A172 (cell line): ENCODE data around the gene NCS1. TPM values are rescaled to one million over a fixed set of nuclear protein-coding genes. Genes with fewer than 3 reads are reported as not detected.

Source experiments
- DNase-seq: peaks from one replicate; pipeline ENCODE4 v3.0.0-alpha.2; 2015; ENCODE audit warnings: low spot score
- total RNA-seq: library from RNA; depleted of rRNA; stranded (reverse); fragments of >200 nt; shearing (Covaris generic); gene quantifications from 2 replicates; pipeline ENCODE4 v1.2.3, GENCODE V29; 2014

Gene NCS1
- total RNA-seq, 1 experiment from 2014 or later = 42.6 TPM

DNA sequence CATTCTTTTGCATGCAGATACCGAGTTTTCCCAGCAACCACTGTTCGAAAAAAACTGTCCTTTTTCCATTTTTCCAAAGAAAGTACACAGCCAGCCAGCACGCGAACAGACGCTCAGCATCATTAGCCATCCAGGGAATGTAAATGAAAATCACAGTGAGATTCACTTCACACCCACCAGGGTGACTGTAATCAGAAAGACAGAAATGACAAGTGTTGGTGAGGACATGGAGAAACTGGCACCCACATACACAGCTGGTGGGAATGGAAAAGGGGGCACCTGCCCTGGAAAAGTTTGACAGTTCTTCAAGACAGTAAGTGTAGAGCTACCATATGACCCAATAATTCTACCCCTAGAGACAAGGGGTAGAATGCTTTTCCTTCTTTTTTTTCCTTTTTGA, 25.0 kb upstream of the NCS1 start:
- DNase-seq = no peak

DNA sequence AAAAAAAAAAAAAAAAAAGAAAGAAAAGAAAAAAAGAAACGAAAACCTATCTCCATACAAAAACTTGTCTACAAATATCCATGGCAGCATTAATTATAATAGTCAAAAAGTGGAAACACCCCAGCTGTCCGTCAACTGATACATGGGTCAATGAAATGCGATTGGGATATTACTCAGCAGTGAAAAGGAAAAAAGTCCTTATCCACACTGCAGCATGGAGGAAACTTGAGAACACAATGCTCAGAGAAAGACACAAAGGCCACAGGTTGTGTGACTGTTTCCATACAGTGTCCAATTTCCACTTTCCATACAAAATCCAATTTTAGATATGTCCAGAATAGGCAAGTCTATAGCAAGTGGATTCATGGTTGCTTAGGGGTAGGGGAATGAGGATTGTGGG, 24.3 kb upstream of the NCS1 start:
- DNase-seq = no peak

DNA sequence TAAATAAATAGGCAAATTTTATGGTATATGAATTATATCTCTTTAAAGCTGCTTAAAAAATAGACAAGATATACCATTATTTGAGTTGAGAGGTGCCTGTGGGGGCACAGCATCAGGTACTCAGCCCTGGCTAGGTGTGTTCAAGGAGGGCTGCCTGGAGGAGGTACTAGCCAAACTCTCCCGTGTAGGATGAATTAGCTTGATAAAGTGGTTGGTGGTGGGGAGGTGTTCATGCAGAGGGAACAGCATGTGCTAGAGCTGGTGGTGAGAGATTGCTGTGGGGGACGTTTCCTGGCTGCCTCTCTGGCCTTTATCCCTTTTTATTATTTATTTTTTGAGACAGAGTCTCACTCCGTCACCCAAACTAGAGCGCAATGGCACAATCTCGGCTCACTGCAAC, 23.2 kb upstream of the NCS1 start:
- DNase-seq = no peak

DNA sequence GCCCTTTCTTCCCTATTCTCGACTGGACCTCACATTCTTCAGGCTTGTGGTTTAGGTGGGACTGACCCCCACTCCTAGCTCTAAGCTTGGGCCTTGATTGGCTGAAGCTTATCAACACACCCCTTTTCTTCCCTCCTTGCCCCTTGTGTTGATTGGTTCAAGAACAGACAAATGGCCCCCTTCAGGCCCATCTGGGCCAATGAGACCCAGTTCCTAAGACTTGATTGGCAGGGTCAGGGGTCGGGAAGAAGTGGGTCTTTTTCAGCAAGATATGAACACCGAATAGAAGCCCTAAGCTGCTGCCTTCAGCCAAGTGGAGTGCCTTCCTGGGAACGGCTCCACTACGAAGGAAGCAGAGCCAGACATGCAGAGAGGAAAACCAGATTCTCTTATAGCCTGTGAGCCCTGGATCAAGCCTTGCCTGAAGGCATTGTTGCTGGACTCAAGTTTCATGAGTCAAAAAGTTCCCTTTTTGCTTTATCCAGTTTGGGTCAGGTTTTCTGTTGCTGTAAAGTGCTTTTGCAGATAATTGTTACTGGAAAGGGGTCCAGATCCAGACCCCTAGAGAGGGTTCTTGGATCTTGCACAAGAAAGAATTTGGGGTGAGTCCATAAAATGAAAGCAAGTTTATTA, 22.4 kb upstream of the NCS1 start:
- no peak for DNase-seq

DNA sequence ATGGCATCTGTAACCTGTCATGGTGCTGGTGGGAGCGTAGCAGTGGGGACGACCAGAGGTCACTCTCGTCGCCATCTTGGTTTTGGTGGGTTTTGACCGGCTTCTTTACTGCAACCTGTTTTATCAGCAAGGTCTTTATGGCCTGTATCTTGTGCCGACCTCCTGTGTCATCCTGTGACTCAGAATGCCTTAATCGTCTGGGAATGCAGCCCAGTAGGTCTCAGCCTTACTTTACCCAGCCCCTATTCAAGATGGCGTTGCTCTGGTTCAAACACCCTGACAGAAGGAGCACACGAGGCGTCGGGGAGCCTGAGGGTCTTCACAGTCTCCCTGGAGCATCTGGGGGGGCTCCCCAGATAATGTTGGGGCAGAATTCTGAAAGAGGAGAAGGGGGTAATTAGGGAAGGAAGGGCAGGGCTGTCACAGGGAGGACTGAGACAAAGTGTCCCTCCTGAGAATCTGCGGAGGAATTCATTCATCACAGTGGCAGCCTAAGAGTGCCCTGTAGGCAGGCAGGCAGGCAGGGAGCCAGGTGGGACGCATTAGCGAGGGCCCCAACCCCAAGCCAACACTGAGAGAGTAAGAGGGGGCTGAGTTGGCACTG, 21.3 kb upstream of the NCS1 start:
- peak; percentile 25 for DNase-seq

DNA sequence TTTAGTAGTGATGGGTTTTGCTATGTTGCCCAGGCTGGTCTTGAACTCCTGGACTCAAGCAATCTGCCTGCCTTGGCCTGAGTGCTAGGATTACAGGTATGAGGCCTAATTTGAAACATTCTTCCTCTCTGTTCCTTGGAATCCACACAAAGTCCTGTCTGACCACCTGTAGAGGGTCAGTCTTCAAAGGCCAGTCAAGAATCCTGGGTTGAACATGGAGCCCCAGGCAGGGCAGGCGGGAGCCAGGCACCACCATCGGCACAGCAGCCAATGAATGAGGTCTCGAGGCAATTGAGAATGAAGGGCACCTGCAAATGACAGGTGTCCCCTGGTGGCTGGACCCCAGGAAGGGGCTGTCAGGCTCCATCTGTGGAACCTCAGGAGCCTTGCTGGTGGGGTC, 17.4 kb upstream of the NCS1 start:
- DNase-seq = no peak

GRCh38 chr9:130155647-130156046, 16.6 kb upstream of the NCS1 start:
- no peak for DNase-seq

GRCh38 chr9:130156672-130157071, 15.5 kb upstream of the NCS1 start:
- DNase-seq = no peak

- no peak for DNase-seq
These were observed 15.1 kb upstream of the NCS1 start for GRCh38 chr9:130157079-130157478.

GRCh38 chr9:130158001-130158400, 14.2 kb upstream of the NCS1 start:
- no peak for DNase-seq

GRCh38 chr9:130159057-130159456, 13.1 kb upstream of the NCS1 start:
- no peak for DNase-seq

- DNase-seq = no peak
These were observed 12.1 kb upstream of the NCS1 start for GRCh38 chr9:130159915-130160670.

DNA sequence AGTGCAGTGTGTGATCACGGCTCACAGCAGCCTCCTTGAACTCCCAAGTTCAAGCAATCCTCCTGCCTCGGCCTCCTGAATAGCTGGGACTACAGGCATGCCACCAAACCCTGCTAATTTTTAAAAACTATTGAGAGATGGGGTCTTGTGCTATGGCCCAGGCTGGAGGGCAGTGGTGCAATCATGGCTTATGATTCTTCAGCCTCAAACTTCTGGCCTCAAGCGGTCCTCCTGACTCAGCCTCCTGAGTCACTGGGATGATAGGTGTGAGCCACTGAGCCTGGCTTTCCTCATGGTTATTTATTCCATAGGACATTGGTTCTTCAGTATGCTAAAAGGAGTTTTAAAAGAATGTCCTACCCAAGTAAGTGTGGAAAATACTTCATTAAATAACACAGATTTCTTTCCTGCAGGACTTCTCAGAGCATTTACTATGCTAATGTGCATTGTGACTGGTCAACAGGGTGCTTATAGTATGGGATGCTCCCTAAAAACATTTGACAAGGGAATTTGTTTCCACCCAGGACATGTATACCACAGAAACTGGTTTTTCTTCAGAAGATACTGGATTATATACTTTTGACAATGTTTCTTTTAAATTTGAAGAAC, 11.2 kb upstream of the NCS1 start:
- no peak for DNase-seq

- no peak for DNase-seq
These were observed 6.6 kb upstream of the NCS1 start for GRCh38 chr9:130165579-130165978.

- no peak for DNase-seq
These were observed 5.8 kb upstream of the NCS1 start for GRCh38 chr9:130166399-130166798.

DNA sequence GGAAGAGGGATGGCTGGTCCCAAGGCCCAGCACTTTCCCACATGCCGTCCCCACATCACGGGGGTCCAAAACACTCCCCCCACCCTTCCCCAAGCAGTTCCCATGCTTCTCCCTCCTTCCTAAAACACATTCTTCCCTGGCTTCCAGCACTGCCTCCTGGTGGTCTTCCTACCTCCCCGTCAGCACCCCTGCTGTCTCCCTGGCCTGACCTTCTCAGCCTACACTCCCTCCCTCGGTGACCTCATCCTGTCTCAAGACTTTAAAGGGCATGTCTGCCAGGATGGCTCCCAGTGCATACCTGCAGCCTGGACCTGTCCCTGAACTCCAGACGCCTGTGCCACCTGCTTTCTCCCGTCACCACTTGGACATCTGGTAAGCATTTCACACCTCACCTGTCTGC, 4.3 kb upstream of the NCS1 start:
- no peak for DNase-seq

DNA sequence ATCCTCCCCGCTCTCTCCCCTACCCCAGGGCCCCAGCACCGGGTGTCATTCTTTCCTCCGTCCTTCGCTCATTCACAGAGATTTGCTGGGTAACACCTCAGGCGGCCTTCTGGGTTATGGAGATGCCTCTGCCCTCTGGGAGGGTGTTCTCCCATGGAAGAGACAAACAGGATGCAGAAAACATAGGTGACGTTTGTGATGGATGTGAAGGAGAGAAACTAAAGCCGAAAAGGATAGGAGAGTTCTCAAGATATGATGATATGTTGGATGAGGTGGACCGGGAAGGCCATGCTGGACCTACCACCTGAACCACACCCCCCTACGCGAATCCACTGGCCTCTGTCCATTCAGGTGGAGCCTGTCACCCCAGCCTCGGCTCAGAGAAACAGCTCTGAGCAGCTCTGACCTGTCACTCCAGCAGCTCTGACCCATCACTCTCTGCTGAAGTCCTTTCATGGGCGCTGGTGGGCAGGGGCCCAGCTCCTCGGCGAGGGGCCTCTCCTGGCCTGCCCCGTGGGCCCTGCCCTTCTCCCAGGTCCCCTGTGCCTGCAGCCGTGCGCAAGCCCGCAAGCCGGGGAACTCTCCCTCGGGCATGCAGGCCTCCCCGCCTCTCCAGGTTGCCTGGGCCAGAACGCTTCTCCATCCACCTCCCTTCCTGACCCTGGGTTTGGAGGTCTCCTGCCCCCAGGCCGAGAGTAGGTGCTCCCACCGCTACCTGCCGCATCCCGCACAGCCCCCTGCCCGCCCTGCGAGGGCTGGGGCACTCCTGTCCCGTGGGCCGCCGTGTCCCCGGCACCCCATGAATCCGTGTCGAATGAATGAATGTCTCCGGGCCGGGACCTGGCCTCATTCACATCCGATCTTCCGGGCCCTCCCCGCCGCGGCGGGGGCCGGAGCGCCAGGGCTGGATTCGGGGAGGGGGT, 717 bp upstream of the NCS1 start:
- DNase-seq = no peak

DNA sequence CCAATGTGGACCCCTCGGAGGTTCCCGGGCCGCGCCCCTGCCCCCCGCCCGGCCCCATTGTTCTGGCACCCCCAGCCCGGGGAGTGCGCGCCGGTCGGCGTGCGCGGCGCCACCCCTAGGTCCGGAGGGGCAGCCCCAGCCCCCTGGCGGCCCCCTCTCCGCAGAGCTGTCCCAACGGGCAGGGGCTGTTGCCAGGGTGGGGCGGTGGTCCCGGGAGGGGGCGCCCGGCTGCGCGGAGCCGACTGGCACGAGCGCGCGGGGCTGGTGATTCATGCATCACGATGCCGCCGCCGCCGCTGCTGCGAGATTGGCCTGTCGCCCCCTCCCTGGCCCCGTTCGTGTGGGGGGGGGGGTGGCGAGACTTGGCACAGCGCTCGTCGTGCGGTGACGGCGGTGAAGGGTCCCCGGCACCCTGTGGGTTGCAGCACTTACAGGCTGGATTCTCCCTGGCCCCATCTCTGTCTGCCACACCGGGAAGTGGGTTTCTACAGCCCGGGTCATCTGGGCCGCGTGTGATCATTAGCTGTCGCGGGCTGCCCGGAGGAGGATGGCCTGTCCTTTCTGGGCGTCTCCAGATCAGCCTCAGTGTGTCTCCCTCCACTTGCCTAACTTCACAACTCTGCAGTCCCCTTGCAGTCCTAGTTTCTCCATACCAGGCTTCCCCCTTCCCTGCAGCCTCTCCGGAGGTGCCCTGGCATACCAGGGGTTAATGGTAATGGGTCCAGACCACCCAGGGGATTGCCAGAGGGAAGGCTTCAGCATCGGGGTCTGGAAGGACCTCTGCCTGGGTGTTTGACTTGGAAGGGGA, 858 bp downstream of the NCS1 start:
- no peak for DNase-seq

DNA sequence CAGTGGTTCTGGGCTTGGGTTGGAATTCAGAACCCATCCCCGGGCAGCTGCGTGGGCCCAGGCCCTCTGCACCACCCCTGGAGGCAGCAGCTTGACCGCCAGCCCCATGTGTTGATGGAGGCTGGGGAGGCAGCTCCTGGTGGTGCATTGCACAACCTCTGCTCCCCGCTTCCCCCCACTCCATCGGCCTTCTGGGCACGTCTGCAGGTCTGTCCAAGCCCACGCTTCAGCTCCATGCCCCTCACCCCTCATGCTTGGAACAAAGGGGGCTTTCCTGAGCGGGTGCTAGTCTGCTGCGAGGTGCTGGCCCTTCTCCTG, 1.4 kb downstream of the NCS1 start:
- no peak for DNase-seq

DNA sequence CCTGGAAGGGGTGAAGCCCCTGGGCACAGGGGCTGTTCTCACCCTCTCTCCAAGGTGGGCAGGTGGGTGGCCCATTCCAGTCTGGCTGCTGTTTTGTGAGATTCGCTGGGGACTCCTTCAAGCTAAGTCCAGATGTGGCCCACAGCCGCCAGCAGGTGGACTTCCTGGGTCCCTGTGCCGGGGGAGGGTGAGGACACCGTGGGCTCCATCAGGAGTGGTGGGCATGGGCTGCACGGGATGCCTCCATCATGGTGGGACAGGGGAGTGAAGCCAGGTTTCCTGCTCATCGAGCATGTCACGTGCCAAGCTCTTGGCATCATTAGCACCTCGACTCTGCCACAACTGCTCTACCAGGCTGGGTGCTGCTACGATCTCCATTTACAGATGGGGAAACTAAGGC, 1.8 kb downstream of the NCS1 start:
- DNase-seq = no peak

- DNase-seq = no peak
These were observed 2.7 kb downstream of the NCS1 start for GRCh38 chr9:130174920-130175321.
